Thoracic aorta (tissue), 2 donors: Measurements from ENCODE around the gene ATP13A1. TPM values are rescaled to one million over a fixed set of nuclear protein-coding genes. Genes with fewer than 3 reads are reported as not detected.
"Not testable (repeated sequence)": the region's sequence is repeated elsewhere in the genome, so short reads cannot be mapped to it uniquely, and the experiment has no call there.

Experiments
- ATAC-seq: fragments of 150-250 bp; one replicate; pipeline ENCODE4 v1.8.0; 2017; ENCODE audit warnings: low read depth; ENCODE audit not compliant: insufficient number of reproducible peaks, low FRiP score
- DNase-seq: peaks from one replicate; pipeline ENCODE4 v3.0.0-alpha.2; 2020; ENCODE audit warnings: low spot score
- H3K27ac ChIP-seq, 2 donors: fragments of 200-600 bp; sonication (generic); 1 replicate in 1 of 2; 2 replicates in 1 of 2; pipeline ENCODE4 v1.5.1; 2016; ENCODE audit warnings: mild to moderate bottlenecking in 2 of 2, moderate library complexity in 2 of 2
- H3K27me3 ChIP-seq: fragments of 200-600 bp; sonication (generic); replicated peaks from 2 replicates; pipeline ENCODE4 v1.6.0; 2016; ENCODE audit warnings: mild to moderate bottlenecking; ENCODE audit not compliant: insufficient read depth
- H3K36me3 ChIP-seq: fragments of 200-600 bp; sonication (generic); one replicate; pipeline ENCODE4 v1.5.1; 2016
- H3K4me1 ChIP-seq, 2 donors: fragments of 200-600 bp; sonication (generic); 1 replicate in 1 of 2; 2 replicates in 1 of 2; pipeline versions ENCODE4 v1.5.1 to v1.6.0; 2016; ENCODE audit warnings: low read depth in 2 of 2, mild to moderate bottlenecking in 1 of 2; ENCODE audit not compliant: control insufficient read depth in 1 of 2
- H3K4me3 ChIP-seq: fragments of 200-600 bp; sonication (generic); 2 replicates; pipeline ENCODE4 v1.5.1; 2016; ENCODE audit warnings: mild to moderate bottlenecking
- H3K9me3 ChIP-seq: fragments of 200-600 bp; sonication (generic); 2 replicates; pipeline ENCODE4 v1.5.1; 2016
- CTCF ChIP-seq: fragments of 200-600 bp; sonication (generic); IDR thresholded peaks from one replicate; pipeline ENCODE4 v1.5.1; 2019; ENCODE audit warnings: antibody characterized with exemption
- total RNA-seq, 2 donors: library from RNA; depleted of rRNA; stranded (reverse); fragments of >200 nt; gene quantifications; one replicate each; pipeline versions ENCODE4 v1.1.0 to v1.2.3, GENCODE V29; 2016

ATP13A1 gene
- total RNA-seq, 2 donors from 2014 or later: 95.0 to 150 TPM

- ATAC-seq: no peak
- Histone ChIP-seq H3K27me3 (no peaks in the 10 kb centered on the region), H3K9me3 (no peaks in the 10 kb centered on the region), H3K36me3 (no peaks in the 10 kb centered on the region), H3K4me1 (no peaks in the 10 kb centered on the region), H3K4me3 (no peak overlapping the region), H3K27ac (no peak overlapping the region)
- no peak for TF ChIP-seq CTCF
- no peak for DNase-seq
Measured at GRCh38 chr19:19602713-19603324, 60.7 kb downstream of the ATP13A1 start.

GRCh38 chr19:19602136-19602712 lies 61.3 kb downstream of the ATP13A1 start:
- Histone ChIP-seq H3K36me3 (no peaks in the 10 kb centered on the region), H3K4me3 (no peak overlapping the region), H3K27me3 (no peaks in the 10 kb centered on the region), H3K4me1 (no peaks in the 10 kb centered on the region), H3K9me3 (no peaks in the 10 kb centered on the region), H3K27ac (no peak overlapping the region)
- ATAC-seq: no peak
- no peak for TF ChIP-seq CTCF
- no peak for DNase-seq

GRCh38 chr19:19600793-19601330 lies 62.6 kb downstream of the ATP13A1 start:
- Histone ChIP-seq H3K36me3 (no peaks in the 10 kb centered on the region), H3K4me1 (no peaks in the 10 kb centered on the region), H3K4me3 (no peak overlapping the region), H3K27ac (no peak overlapping the region), H3K27me3 (no peaks in the 10 kb centered on the region), H3K9me3 (no peaks in the 10 kb centered on the region)
- no peak for TF ChIP-seq CTCF
- ATAC-seq (no peak), DNase-seq (no peak)

GRCh38 chr19:19598728-19599451 lies 64.6 kb downstream of the ATP13A1 start:
- not testable (repeated sequence) for H3K4me3 ChIP-seq, DNase-seq, H3K27me3 ChIP-seq, H3K27ac ChIP-seq, H3K4me1 ChIP-seq, H3K9me3 ChIP-seq, ATAC-seq, H3K36me3 ChIP-seq

- no peak for TF ChIP-seq CTCF
- DNase-seq (no peak), ATAC-seq (no peak)
- no peak overlapping the region for H3K4me3 ChIP-seq
- no peaks in the 10 kb centered on the region for H3K4me1 ChIP-seq
- H3K27me3 ChIP-seq: no peaks in the 10 kb centered on the region
- no peak overlapping the region for H3K27ac ChIP-seq
- no peaks in the 10 kb centered on the region for H3K36me3 ChIP-seq
- H3K9me3 ChIP-seq: no peaks in the 10 kb centered on the region
Measured at GRCh38 chr19:19597809-19598306, 65.6 kb downstream of the ATP13A1 start.

Other genes with a start within 250 kb of the ATP13A1 start
- 1 to 10 TPM; 1.5 to 3.6 TPM for gene TSSK6, start 148.1 kb downstream of the ATP13A1 start, total RNA-seq
- 10 to 100 TPM; 15.5 to 60.8 TPM for gene NDUFA13, start 147.5 kb downstream of the ATP13A1 start, total RNA-seq
- 1 to 10 TPM; 2.0 to 7.9 TPM for gene YJEFN3, start 134.8 kb downstream of the ATP13A1 start, total RNA-seq
- gene CILP2, start 125.4 kb downstream of the ATP13A1 start, total RNA-seq: 1 to 10 TPM in 1 of 2 donors, under 1 TPM in 1; 0.81 to 1.5 TPM
- gene PBX4, start 45.0 kb downstream of the ATP13A1 start, total RNA-seq: not detected
- 10 to 100 TPM in 1 of 2 donors, 1 to 10 TPM in 1; 4.2 to 11.6 TPM for gene LPAR2, start 35.5 kb downstream of the ATP13A1 start, total RNA-seq
- gene GMIP, start 20.0 kb downstream of the ATP13A1 start, total RNA-seq: 10 to 100 TPM; 12.5 to 13.1 TPM
- 1 to 10 TPM; 2.2 to 8.3 TPM for gene ZNF101, start 5.2 kb upstream of the ATP13A1 start, total RNA-seq
- 10 to 100 TPM in 1 of 2 donors, 1 to 10 TPM in 1; 6.9 to 11.6 TPM for gene ZNF14, start 69.4 kb upstream of the ATP13A1 start, total RNA-seq
- 10 to 100 TPM; 55.5 to 66.7 TPM for gene ZNF506, start 158.1 kb upstream of the ATP13A1 start, total RNA-seq
- gene ZNF253, start 202.2 kb upstream of the ATP13A1 start, total RNA-seq: 1 to 10 TPM; 3.0 to 9.0 TPM
- gene ZNF93, start 237.3 kb upstream of the ATP13A1 start, total RNA-seq: 10 to 100 TPM in 1 of 2 donors, 1 to 10 TPM in 1; 3.0 to 11.6 TPM